Lower leg skin (tissue), 4 donors: Measurements from ENCODE around the gene EPHA10. TPM values are rescaled to one million over a fixed set of nuclear protein-coding genes. Genes with fewer than 3 reads are reported as not detected.
A peak's percentile ranks its signal among the peaks of the same experiment; 100 is the strongest.

ENCODE experiments used
- DNase-seq, 2 donors: peaks; one replicate each; pipeline ENCODE4 v3.0.0-alpha.2; 2019; ENCODE audit warnings: low spot score in 2 of 2
- H3K4me3 ChIP-seq: fragments of 200-600 bp; sonication (generic); 2 replicates; pipeline ENCODE4 v1.5.1; 2017; ENCODE audit warnings: mild to moderate bottlenecking, low read depth; ENCODE audit not compliant: poor library complexity, severe bottlenecking
- POLR2A ChIP-seq, 2 donors: fragments of 450-650 bp; IDR thresholded peaks; one replicate each; pipeline ENCODE4 v1.6.1; 2016 to 2017; ENCODE audit warnings: antibody characterized with exemption in 2 of 2, mild to moderate bottlenecking in 1 of 2, moderate library complexity in 1 of 2
- WGBS, 2 donors: methylation state at CpG; one replicate each; pipeline ENCODE4 v1.1.5; 2018; 5-methylcytosine and 5-hydroxymethylcytosine counted together
- intact Hi-C: fragments of 100-400 bp; cut with DNase I; formaldehyde crosslinking; loops from one replicate; pipeline ENCODE4 v1.15.0; 2023; ENCODE audit warnings: low total_unique reads
- total RNA-seq, 4 donors: library from RNA; depleted of rRNA; stranded (reverse); fragments of >200 nt; gene quantifications; one replicate each; pipeline ENCODE4 v1.1.0, GENCODE V29; 2016
- TF ChIP-seq, protein P1 (sequence below), 3 donors: fragments of 450-650 bp; IDR thresholded peaks; one replicate each; pipeline ENCODE4 v1.5.1; 2016; ENCODE audit warnings: antibody characterized with exemption in 3 of 3, mild to moderate bottlenecking in 3 of 3, moderate library complexity in 2 of 3

EPHA10 gene
- total RNA-seq, 4 donors from 2014 or later = 0.37 to 1.5 TPM; not detected in 2

DNA sequence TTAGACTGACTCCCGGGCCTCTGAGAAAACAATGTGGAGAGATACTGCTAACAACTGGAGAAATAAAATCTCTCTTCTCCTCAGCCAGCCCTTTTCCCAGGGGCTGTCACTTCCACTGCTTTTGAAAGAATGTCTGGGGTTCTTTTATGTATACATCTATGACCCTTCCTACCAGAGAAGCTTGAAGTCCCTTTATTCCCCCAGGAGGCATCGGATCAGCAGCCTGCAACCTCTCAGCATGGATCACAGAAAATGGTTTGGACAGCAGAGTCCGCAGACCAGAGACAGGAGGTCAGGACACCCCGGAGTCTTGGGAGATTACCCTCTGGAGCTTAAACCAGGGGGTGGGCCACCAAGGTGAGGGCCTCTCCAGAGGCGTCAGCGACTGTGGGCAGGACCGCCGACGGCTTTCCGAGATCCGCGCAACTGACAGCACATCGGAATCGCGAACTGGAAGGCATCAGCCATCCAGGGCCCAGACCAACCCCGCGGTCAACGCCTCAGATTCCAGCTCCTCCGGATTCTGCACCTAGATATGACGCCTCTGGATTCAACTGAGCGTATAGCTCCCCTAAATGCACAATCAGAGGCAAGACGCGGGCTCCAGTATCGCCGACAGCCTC is 1.0 kb downstream of the EPHA10 start:
- 24 to 28% methylated on average over 25 of the region's 25 CpGs for WGBS, 2 donors
- DNase-seq = peak in 1 of 2 donors; percentile 42
- H3K4me3 ChIP-seq = no peak overlapping the region
- no peak for TF ChIP-seq POLR2A (IDR thresholded peaks at IDR 0.05)
- TF ChIP-seq, protein P1, sequence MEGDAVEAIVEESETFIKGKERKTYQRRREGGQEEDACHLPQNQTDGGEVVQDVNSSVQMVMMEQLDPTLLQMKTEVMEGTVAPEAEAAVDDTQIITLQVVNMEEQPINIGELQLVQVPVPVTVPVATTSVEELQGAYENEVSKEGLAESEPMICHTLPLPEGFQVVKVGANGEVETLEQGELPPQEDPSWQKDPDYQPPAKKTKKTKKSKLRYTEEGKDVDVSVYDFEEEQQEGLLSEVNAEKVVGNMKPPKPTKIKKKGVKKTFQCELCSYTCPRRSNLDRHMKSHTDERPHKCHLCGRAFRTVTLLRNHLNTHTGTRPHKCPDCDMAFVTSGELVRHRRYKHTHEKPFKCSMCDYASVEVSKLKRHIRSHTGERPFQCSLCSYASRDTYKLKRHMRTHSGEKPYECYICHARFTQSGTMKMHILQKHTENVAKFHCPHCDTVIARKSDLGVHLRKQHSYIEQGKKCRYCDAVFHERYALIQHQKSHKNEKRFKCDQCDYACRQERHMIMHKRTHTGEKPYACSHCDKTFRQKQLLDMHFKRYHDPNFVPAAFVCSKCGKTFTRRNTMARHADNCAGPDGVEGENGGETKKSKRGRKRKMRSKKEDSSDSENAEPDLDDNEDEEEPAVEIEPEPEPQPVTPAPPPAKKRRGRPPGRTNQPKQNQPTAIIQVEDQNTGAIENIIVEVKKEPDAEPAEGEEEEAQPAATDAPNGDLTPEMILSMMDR (IDR thresholded peaks at IDR 0.05) = no peak
- intact Hi-C loops = no loop called here

- DNase-seq = peak in 1 of 2 donors; percentile 70
- TF ChIP-seq POLR2A (IDR thresholded peaks at IDR 0.05) = no peak
- TF ChIP-seq, protein P1 (IDR thresholded peaks at IDR 0.05) = no peak
- 73 to 75% methylated on average over 2 of the region's 2 CpGs for WGBS, 2 donors
- intact Hi-C loops = no loop called here
- H3K4me3 ChIP-seq = no peak overlapping the region
These were observed 2.4 kb downstream of the EPHA10 start for GRCh38 chr1:37762516-37762915.

- DNase-seq = peak in 1 of 2 donors; percentile 77
- intact Hi-C loops = no loop called here
- 57 to 64% methylated on average over 16 to 63 of the region's 68 CpGs for WGBS, 2 donors
These were observed 3.4 kb downstream of the EPHA10 start for GRCh38 chr1:37761416-37762095.

DNA sequence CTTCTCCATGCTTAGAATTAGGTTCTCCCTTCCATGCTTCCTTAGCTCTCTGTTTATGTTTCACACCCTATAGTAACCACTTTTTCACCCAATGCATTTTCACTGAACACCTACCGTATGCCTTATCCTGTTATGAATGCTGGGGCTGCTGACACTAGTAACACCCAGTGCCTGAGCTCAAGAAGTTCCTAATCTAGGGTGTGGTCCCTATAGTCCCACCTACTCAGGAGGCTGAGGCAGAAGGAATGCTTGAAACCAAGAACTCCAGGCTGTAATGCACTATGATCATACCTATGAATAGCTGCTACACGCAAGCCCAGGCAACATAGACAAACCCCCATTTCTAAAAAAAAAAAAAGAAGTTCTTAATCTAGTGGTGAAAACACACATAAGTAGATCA is 5.5 kb downstream of the EPHA10 start:
- peak in 1 of 2 donors; percentile 23 for DNase-seq
- H3K4me3 ChIP-seq = no peak overlapping the region
- intact Hi-C loops = no loop called here
- WGBS, 2 donors = 76 to 81% methylated on average over 2 of the region's 2 CpGs
- no peak for TF ChIP-seq POLR2A (IDR thresholded peaks at IDR 0.05)
- TF ChIP-seq, protein P1 (IDR thresholded peaks at IDR 0.05) = no peak

More at GRCh38 chr1:37761416-37762095, 3.4 kb downstream of the EPHA10 start:
- no peak overlapping the region for H3K4me3 ChIP-seq
- TF ChIP-seq POLR2A (IDR thresholded peaks at IDR 0.05) = no peak
- TF ChIP-seq, protein P1 (IDR thresholded peaks at IDR 0.05) = no peak

DNA sequence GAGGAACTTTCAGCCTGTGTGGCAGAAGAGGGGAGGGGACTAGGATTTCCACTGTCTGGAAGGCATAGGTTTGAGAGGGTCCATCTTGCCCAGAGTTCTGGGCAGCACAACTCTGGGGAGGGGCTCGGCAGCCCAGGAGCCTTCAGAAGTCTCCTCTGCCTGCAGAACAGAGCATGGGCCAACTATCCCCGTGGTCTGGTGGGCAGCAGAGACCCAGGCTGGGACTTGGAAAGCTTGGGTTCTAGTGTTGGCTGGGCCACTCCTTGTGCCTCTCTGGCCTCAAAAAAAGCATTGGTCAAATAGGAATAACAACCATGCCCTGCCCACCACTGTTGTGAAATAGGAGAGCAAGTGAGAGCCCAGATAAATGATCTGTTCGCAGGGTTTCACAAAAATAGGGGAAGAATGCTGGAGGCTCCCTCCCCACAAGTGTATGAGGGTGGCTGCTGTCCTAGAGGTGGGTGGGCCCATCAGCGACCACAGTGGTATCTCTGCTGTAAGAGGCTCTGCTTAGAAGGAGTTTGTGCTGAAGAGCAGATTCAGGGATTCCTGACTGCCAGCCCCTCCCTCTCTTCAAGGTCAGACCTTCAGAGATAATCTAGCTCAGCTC is 8.9 kb downstream of the EPHA10 start:
- no peak for TF ChIP-seq POLR2A (IDR thresholded peaks at IDR 0.05)
- TF ChIP-seq, protein P1 (IDR thresholded peaks at IDR 0.05) = no peak
- intact Hi-C loops = no loop called here
- peak in 1 of 2 donors; percentile 68 for DNase-seq
- WGBS, 2 donors = 56 to 74% methylated on average over 4 of the region's 4 CpGs
- no peak overlapping the region for H3K4me3 ChIP-seq
